ELR (cell line): ENCODE results near the gene DUSP19.
"Not testable (repeated sequence)": the region's sequence is repeated elsewhere in the genome, so short reads cannot be mapped to it uniquely, and the experiment has no call there.

Experiments used
- DNase-seq: peaks from one replicate; pipeline ENCODE4 v3.0.0-alpha.2; 2015; ENCODE audit warnings: low read depth

DUSP19 gene

DNA sequence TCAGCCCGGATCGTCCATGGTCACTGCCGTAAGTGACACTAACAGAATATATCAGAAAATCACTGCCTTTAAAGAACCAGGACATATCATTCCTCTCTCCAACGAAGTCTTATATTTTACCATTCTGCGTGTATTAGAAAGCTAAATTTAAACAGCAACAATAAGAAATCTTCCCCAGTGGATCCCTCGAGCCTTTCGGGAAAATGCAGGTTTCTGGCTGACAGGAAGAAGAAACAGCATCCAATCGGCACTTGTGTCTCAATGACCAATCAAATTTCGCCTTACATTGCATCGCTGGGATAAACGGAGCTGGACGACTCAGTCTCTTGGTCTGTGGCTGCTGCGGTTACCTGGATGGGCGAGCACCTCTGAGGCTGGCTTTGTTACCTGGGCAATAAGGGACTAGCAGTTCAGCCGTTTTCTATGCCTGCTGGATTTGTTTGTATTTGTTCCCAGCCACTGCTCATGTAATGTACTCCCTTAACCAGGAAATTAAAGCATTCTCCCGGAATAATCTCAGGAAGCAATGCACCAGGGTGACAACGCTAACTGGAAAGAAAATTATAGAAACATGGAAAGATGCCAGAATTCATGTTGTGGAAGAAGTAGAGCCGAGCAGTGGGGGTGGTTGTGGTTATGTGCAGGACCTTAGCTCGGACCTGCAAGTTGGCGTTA is at the start of gene DUSP19:
TSS of gene DUSP19 (plus strand) at position 284 of the 675 bp plus-strand sequence. CDS start at position 471, 187 bp downstream.
- peak; percentile 92 for DNase-seq

GRCh38 chr2:183029219-183029618 is 49.3 kb upstream of the DUSP19 start:
- no peak for DNase-seq

DNA sequence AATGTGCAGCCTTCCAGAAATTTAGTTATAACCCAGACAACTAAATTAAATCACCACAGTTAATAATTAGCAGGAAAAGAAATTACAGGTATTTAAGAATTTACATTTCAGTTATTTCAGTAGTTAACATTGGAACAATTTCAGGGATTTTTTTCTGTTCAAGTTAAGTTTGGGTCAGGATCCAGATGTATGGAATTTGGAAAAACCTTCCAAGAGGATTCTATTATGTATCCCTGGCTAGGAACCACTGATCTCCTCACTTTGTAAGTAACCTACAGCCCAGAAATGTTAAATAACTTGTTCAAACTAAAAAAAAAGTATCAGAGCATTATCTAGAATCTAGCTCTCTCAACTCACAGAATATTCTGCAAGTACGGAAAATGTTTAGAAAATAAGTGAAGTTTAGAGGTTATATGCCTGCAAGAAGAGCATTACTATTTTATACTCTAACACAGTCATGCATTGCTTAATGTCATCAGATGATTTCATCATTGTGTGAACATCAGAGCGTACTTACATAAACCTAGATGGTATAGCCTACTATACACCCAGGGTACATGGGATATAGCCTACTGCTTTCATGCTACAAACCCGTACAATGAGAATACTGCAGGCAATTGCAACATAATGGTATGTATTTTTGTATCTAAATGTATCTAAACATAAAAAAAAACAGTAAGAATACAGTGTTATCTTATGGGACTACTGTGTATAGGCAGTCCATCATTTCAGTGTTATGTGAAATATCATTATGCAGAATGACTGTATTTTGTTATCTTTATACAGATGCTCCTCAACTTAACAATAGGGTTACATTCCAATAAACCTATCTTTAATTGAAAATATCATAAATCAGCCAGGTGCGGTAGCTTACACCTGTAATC is 46.4 kb upstream of the DUSP19 start:
- peak; percentile 28 for DNase-seq

GRCh38 chr2:183033951-183034350 is 44.6 kb upstream of the DUSP19 start:
- DNase-seq = no peak

- peak; percentile 58 for DNase-seq
Measured at GRCh38 chr2:183034806-183035205, 43.7 kb upstream of the DUSP19 start.

- DNase-seq = peak; percentile 82
Measured at GRCh38 chr2:183035298-183035953, 43.1 kb upstream of the DUSP19 start.

- peak; percentile 15 for DNase-seq
Measured at GRCh38 chr2:183035954-183036669, 42.4 kb upstream of the DUSP19 start.

GRCh38 chr2:183037074-183037552 is 41.4 kb upstream of the DUSP19 start:
- peak; percentile 65 for DNase-seq

DNA sequence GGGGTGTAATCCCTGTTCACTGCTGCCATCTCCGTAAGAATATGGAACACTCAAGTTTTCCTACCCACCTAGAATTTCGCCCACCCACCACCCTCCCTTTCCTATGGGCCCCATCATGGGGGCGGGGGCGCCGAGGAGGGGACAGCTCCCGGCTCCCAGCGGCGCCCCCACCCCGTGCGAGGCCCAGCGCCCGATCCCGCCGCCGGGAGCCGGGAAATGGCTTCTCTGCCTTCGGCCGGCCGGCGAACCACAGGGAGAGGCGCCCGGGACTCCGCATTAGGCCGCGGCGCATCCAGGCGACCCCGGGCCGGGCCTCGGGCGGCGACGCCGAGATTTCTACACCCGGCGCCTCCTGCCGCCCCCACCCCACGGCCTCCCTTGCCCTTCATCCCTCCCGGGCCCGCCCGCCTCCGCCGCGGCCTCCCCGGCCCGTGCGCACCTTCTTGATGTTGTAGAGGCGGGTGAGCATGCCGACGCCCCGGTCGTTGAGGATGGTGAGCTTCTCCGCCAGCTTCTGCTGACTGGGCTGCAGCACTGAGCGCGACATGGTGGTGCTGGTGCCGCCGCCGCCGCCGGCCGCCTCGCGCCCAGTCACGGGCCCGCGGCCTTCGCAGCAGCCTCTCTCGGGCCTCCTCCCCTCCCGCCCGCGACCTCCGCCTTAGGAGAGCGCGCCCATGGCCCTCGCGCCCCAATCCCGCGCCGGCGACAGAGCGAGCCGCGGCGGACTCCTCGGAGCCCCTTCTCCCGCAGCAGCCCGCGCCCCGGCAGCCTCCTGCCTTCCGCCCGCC is 40.8 kb upstream of the DUSP19 start:
- peak; percentile 55 for DNase-seq

DNA sequence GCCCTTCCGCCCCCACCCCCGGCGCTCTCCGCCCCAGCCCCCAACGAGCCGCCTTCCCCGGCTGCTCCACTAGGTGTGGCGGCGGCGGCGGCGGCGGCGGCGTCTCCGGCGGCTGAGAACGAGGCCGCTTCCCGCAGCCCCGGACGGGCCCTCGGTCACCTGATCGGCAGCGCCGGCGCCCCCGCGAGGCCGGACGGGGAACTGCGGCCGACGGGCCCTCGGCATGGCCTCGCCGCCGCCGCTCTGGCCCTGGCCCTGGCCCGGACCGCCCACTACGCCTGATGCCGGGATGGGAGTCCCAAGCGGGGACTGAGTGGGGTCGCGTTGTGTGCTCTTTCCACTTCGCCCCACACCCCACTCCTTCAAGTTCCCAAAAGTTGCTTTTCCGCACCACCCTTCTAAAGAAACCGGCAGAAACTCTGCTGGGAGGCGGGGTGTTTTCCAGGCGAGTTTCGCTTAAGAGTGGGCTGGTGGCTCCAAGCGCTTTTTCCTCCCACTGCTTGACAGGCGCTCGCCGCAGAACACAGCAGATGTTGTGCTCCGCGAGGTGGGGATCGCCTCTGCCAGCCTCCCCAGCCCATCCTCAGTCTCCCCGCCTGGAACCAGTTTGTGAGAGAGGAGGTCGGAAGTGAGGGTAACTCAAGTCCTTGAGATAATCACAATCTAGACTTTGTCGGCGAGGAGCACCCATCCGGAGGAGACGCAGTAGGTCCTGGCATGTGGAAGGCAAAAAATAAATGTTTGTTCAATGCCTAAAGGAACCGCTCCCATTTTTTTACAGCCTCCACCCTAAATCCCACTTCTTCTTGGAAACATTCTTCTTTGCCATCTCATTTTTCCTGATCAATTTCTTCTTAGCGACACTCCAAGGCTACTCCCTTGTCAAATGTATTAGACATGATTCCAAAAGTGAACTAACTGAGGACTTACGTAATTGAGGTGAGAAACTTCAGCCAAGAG is 39.9 kb upstream of the DUSP19 start, which contains the start of gene NCKAP1:
TSS of gene NCKAP1 (minus strand) at position 117 of the 960 bp plus-strand sequence. CDS start 358 bp downstream, outside the sequence.
- DNase-seq = peak; percentile 90

DNA sequence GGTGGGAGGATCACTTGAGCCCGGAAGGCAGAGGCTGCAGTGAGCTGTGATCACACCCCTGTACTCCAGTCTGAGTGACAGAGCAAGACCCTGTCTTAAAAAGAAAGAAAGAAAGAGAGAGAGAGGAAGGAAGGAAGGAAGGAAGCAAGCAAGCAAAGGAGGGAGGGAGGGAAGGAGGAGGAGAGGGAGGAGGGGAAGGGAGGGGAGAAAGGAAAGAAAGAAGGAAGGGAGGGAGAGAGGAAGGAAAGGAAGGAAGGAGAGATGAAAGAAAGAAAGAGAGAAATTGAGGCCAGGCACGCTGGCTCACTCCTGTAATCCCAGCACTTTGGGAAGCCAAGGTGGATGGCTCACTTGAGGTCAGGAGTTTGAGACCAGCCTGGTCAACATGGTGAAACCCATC is 37.9 kb upstream of the DUSP19 start:
- no peak for DNase-seq

DNA sequence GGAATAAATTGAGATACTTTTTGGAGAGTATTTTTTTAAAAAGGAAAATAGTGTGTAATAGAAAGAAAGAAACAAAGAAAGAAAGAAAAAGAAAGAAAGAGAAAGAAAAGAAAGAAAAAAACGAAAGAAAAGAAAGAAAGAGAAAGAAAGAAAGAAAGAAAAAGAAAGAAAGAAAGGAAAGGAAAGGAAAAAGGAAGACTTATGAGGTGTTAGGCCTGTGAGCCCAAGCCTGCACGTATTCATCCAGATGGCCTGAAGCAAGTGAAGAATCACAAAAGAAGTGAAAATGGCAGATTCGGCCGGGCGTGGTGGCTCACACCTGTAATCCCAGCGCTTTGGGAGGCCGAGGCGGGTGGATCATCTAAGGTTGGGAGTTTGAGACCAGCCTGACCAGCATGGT is 35.0 kb upstream of the DUSP19 start:
- not testable (repeated sequence) for DNase-seq

- DNase-seq = not testable (repeated sequence)
Measured at GRCh38 chr2:183047486-183048125, 30.9 kb upstream of the DUSP19 start.

DNA sequence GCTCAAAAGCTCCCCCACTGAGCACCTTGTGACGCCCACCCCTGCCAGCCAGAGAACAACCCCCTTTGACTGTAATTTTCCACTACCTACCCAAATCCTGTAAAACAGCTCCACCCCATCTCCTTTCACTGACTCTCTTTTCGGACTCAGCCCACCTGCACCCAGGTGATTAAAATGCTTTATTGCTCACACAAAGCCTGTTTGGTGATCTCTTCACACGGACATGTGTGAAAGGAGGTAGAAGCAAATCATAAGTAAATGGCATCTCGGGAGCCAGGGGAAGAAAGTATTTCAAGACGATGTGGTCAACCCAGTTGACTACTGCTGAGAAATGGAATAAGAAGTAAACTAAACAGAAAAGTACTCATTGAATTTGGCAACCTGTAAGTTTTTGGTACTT is 29.1 kb upstream of the DUSP19 start:
- DNase-seq = no peak

DNA sequence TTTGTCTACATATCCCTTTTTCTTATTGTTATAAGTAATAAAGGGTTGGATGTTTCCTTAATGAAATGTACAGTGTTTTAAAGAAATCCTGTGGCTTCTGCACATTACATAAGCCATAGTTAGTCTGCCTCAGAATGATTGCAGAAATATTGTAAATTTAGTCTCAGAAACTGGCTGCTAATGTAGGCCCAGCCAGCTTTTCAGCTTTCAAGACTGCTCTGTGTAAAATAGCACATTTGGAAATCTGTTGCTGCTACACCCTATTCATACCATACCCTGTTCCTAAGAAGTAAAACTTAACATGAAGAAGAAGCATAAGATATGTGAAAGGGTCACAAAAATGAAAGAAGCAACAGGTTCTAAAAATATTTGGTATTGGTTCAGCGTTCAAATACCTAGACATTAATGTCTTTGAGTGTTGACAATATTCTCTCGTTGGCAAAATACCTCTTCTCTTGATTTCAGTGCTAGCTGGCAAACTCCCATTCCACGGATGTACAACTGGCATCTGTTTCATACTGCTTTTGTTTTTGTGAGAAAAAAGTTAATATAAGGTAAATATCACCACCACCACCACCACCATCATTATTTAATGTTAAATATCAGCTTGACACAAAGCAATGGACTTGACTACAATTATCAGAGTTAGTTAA is 21.1 kb upstream of the DUSP19 start:
- no peak for DNase-seq

DNA sequence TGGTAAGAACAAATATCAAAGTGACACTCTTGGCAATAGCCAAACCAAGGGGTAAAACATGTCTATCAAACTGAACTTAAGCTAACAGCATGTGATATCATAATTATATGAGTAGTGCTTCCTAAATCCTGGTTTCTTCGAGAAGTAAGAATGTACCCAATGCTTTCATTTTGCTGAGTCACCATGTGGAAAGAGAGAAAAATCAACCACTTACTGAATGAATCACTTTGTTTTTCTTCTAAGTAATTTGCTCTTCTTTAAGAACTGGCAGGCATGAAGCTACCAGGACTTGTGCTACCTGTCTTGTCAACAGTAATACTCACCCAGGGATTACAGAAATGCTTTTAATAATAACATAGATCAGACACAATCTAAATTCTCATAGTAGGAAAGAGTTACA is 19.0 kb upstream of the DUSP19 start:
- peak; percentile 86 for DNase-seq

GRCh38 chr2:183060571-183061231 is 17.8 kb upstream of the DUSP19 start:
- no peak for DNase-seq

GRCh38 chr2:183063083-183063482 is 15.5 kb upstream of the DUSP19 start:
- peak; percentile 73 for DNase-seq
